Measurements from ENCODE around the gene SLC39A5.
"Not testable (repeated sequence)": the region's sequence is repeated elsewhere in the genome, so short reads cannot be mapped to it uniquely, and the experiment has no call there.

SLC39A5 gene

DNA sequence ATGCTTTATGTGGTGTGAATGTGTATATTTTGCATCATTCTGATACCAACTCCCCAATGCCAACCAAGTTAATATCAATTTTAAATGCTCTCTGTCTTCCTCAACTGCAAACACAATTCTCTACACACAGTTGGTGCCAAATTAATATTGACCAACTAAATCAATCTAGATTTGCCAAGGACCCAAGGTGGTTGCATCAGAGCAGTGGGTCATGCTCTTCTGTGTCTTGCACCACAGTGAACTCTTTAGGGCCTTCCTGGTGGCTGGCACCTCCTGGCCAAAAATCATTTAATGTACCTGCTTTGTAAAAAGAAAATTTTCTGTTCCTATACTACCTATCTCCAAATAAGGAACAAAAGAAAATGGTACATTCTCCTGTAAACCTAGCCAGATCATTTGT is 51.0 kb downstream of the SLC39A5 start:
- DNase-seq (ENCODE audit: low read depth) = no peak

DNA sequence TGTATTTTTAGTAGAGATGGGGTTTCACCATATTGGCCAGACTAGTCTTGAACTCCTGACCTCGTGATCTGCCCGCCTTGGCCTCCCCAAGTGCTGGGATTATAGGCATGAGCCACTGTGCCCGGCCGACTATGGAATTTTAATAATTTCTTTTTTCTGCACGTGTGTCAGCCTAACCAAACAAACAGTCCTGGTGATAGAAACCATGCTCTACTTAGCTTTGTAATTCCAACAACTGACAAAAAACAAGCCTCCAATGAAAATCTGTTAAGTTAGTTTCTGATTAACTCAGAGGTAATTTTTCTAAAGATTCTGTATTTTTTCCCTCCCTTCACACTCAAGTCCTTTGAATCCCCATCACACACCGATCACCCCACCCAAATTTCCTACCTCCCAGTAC is 52.2 kb downstream of the SLC39A5 start:
- no peak for DNase-seq (ENCODE audit: low read depth)

DNA sequence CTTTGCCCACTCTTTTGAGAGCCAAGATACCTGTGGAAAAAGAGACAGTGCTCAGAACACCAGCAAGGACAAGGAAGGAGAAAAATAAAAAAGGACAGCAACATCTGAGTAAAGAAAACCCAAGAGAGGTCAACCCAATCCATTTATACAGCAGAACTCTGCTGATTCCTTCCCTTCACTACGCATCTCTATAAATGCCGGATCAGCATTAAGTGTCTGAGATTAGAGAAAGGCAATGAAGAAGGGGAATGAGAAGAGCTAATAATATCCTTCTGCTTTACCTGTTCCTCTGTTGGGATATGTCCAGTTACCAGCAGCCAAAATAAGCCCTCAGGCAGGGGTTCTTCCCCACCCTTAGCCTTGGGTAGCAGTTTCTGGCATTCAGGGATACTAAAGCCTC is 52.7 kb downstream of the SLC39A5 start:
- DNase-seq (ENCODE audit: low read depth) = no peak

DNA sequence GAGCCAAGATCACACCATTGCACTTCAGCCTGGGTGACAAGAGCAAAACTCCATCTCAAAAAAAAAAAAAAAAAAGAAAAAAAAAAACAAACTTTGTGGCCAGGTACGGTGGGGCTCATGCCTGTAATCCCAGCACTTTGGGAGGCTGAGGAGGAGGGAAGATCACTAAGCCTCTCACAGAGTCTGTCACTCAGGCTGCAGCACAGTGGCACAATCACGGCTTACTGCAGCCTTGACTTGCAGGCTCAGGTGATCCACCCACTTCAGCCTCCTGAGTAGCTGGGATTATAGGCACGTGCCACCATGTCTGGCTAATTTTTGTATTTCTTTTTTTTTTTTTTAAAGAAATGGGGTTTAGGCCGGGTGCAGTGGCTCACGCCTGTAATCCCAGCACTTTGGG is 54.4 kb downstream of the SLC39A5 start:
- DNase-seq (ENCODE audit: low read depth) = not testable (repeated sequence)

DNA sequence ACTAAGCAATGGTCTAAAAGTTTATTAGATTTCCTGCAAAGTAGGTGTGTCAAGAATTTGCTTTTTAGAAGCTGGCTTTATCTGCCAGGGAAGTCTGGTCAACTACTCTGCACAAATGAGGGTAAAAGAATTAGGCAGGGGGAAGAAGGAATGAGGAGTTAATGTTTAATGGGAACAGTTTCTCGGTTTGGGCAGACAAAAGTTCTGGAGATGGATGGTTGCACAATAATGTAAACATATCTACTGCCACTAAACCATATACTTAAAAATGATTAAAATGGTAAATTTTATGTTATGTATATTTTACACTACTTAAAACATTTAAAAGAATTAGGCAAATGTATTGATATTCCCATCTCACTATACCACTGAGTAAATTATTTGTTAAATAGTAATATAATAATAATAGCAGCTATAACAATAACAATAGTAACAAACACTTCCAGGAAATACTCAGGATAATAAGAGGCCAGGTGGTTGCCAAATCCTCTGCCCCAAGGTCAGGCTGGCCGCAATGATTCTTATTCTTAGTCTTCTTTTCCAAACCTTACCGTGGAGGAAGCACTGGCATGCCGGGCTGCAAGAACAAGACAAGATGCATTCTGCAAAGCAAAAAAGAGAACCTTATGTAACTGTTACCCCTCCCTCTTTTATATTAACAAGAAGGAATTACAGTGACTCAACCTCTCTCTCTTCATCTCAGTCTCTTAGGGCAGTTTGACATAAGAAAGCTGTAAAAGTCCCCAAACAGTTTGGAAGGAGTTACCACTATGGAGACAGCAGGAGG is 56.4 kb downstream of the SLC39A5 start:
- no peak for DNase-seq (ENCODE audit: low read depth)
